ENCODE data around the gene GPRC5C. TPM values are rescaled to one million over a fixed set of nuclear protein-coding genes. Genes with fewer than 3 reads are reported as not detected.

GPRC5C gene
- total RNA-seq, 4 donors from 2014 or later: 73.2 to 194 (median 163) TPM

- no peak for TF ChIP-seq POLR2A (IDR thresholded peaks at IDR 0.05)
- no peak for TF ChIP-seq CTCF (IDR thresholded peaks at IDR 0.05)
- H3K27ac ChIP-seq: peak overlapping the region; percentile 89 to 99 (median 96)
Measured at GRCh38 chr17:74427763-74428153, 4.1 kb upstream of the GPRC5C start.

DNA sequence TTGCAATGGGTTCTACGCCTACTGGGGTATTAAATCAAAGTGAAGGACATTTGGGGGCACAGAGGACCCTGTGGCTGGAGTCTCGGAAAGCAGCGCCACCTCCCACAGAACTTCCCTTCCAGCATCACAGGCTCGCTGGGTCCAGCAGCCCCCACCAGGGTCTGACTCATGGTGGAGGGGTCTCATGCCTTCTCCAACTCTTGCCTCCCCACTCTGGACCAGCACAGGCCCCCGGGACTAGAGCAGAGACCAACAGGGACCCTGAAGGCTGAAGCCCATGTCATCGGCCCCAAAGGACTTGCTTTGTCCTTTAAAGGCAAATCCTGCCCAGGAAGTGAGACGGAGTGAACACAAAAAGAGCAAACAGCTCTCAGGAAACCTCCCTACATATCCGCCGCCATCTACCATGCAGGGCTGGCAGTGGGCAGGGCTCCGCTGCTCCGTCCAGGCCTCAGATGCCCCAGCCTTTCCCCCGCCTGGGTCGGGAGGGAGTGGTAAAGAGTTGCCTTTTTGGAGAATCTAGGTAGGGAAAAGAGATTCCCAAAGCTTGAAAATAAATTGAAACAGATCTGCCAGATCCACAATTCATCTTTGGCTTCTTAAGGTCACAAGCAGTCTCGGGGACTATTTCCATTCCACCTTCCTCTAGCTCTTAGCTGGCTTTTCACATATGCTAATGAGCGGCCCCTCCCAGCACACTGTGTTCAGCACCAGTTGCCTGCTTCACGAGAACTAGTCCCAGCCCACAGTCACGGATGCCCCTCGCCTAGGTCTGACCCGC is 2.1 kb upstream of the GPRC5C start:
- H3K4me3 ChIP-seq (replicated peaks in 1 of 3): peak overlapping the region in 1 of 3 donors; percentile 63
- 64 to 68% methylated on average over 16 to 19 of the region's 19 CpGs for WGBS, 2 donors
- H3K27me3 ChIP-seq: no peaks in the 10 kb centered on the region
- no peaks in the 10 kb centered on the region for H3K9me3 ChIP-seq
- H3K4me1 ChIP-seq: peaks cover 64 to 65% of the 10 kb centered on the region in 2 donors
- H3K27ac ChIP-seq: peak overlapping the region; percentile 89 to 99 (median 96)
- peak; percentile 85 to 89 for DNase-seq
- intact Hi-C loops (cut with DNase I): no loop called here
- H3K36me3 ChIP-seq: no peaks in the 10 kb centered on the region
- TF ChIP-seq CTCF (IDR thresholded peaks at IDR 0.05) (no peak), POLR2A (IDR thresholded peaks at IDR 0.05) (peak in 1 of 2 donors; percentile 76)

More at GRCh38 chr17:74427763-74428153, 4.1 kb upstream of the GPRC5C start:
- Histone ChIP-seq H3K4me1 (peaks cover 52 to 55% of the 10 kb centered on the region in 2 donors), H3K36me3 (no peaks in the 10 kb centered on the region), H3K27me3 (no peaks in the 10 kb centered on the region), H3K9me3 (no peaks in the 10 kb centered on the region), H3K4me3 (replicated peaks in 1 of 3) (no peak overlapping the region)
- intact Hi-C loops (cut with DNase I): no loop called here
- 36 to 39% methylated on average over 6 of the region's 6 CpGs for WGBS, 2 donors
- peak in 1 of 2 donors; percentile 35 for DNase-seq

DNA sequence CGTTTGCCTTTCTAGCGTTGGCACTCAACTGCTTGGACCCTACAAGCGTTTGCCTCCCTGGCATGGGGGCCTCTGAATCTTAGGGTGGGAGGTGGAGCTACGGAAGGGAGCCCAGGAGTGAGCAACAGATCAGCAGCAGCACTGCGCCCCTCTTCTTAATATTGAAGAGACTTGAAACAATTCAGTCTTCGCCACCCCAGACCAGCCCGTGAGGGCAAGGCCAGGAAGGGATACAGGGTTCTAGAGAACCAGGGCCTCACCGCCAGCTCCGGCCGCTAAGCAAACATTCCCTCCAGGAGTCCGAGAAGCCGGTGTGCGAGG is 1.5 kb upstream of the GPRC5C start:
- intact Hi-C loops (cut with DNase I): no loop called here
- 20 to 27% methylated on average over 9 to 13 of the region's 13 CpGs for WGBS, 2 donors

GRCh38 chr17:74430706-74431567 is 951 bp upstream of the GPRC5C start:
- intact Hi-C loops (cut with DNase I): no loop called here
- 0% methylated on average over 20 to 33 of the region's 67 CpGs for WGBS, 2 donors
- Histone ChIP-seq H3K9me3 (no peaks in the 10 kb centered on the region), H3K4me3 (replicated peaks in 1 of 3) (peak overlapping the region; percentile 63 to 74 (median 65)), H3K27me3 (no peaks in the 10 kb centered on the region), H3K4me1 (peaks cover 76% of the 10 kb centered on the region in 2 donors), H3K27ac (peak overlapping the region; percentile 89 to 99 (median 96)), H3K36me3 (no peaks in the 10 kb centered on the region)
- peak; percentile 100 for DNase-seq
- TF ChIP-seq CTCF (IDR thresholded peaks at IDR 0.05) (peak in 1 of 6 experiments; percentile 3), POLR2A (IDR thresholded peaks at IDR 0.05) (peak; percentile 15 to 77)

More for the DNA sequence above, 1.5 kb upstream of the GPRC5C start:
- no peaks in the 10 kb centered on the region for H3K9me3 ChIP-seq
- H3K4me1 ChIP-seq: peaks cover 70% of the 10 kb centered on the region in 2 donors
- no peaks in the 10 kb centered on the region for H3K27me3 ChIP-seq
- peak overlapping the region; percentile 89 to 99 (median 96) for H3K27ac ChIP-seq
- no peak for DNase-seq
- H3K36me3 ChIP-seq: no peaks in the 10 kb centered on the region
- TF ChIP-seq POLR2A (IDR thresholded peaks at IDR 0.05): peak in 1 of 2 donors; percentile 75
- no peak for TF ChIP-seq CTCF (IDR thresholded peaks at IDR 0.05)
- peak overlapping the region in 1 of 3 donors; percentile 63 for H3K4me3 ChIP-seq (replicated peaks in 1 of 3)
